SK-N-SH treated with all-trans-retinoic acid at 6 μM for 48 hours (cell line): Measurements from ENCODE around the gene AUNIP.

ENCODE experiments used
- ATAC-seq: fragments of 200-7000 bp; cut with Tn5 transposase; 3 replicates; pipeline ENCODE4 v1.9.1; 2020; ENCODE audit warnings: mild to moderate bottlenecking, moderate library complexity
- BACH2 ChIP-seq: fragments of 250-450 bp; sonication (Bioruptor Pico); IDR thresholded peaks from 2 replicates; pipeline ENCODE4 v1.9.0; 2021; ENCODE audit warnings: mild to moderate bottlenecking, borderline replicate concordance
- CREB5 ChIP-seq: fragments of 250-450 bp; sonication (Bioruptor Pico); IDR thresholded peaks from 2 replicates; pipeline ENCODE4 v1.5.1; 2020; ENCODE audit warnings: low read depth, mild to moderate bottlenecking, moderate library complexity
- CSDC2 ChIP-seq: fragments of 250-450 bp; sonication (Bioruptor Pico); IDR thresholded peaks from 2 replicates; pipeline ENCODE4 v1.5.0; 2020; ENCODE audit warnings: mild to moderate bottlenecking, moderate library complexity
- CSRNP3 ChIP-seq: fragments of 250-450 bp; sonication (Bioruptor Pico); IDR thresholded peaks from 2 replicates; pipeline ENCODE4 v1.5.1; 2021; ENCODE audit warnings: mild to moderate bottlenecking, moderate library complexity
- ESRRG ChIP-seq: fragments of 250-450 bp; sonication (Bioruptor Pico); IDR thresholded peaks from 2 replicates; pipeline ENCODE4 v1.6.1; 2021; ENCODE audit warnings: mild to moderate bottlenecking
- GLIS3 ChIP-seq: fragments of 250-450 bp; sonication (Bioruptor Pico); IDR thresholded peaks from 2 replicates; pipeline ENCODE4 v1.5.0; 2020; ENCODE audit warnings: mild to moderate bottlenecking, moderate library complexity
- ISL1 ChIP-seq: fragments of 250-450 bp; sonication (Bioruptor Pico); IDR thresholded peaks from 2 replicates; pipeline ENCODE4 v2.1.2; 2022; ENCODE audit warnings: mild to moderate bottlenecking, moderate library complexity
- OSR1 ChIP-seq: fragments of 250-450 bp; sonication (Bioruptor Pico); IDR thresholded peaks from 2 replicates; pipeline ENCODE4 v1.8.0; 2022; ENCODE audit warnings: moderate library complexity, mild to moderate bottlenecking, inconsistent platforms
- PATZ1 ChIP-seq: fragments of 250-450 bp; sonication (Bioruptor Pico); IDR thresholded peaks from 2 replicates; pipeline ENCODE4 v1.8.0; 2020; ENCODE audit warnings: mild to moderate bottlenecking, moderate library complexity, borderline replicate concordance
- POU6F1 ChIP-seq: fragments of 250-450 bp; sonication (Bioruptor Pico); IDR thresholded peaks from 2 replicates; pipeline ENCODE4 v1.8.0; 2021; ENCODE audit warnings: low read depth, mild to moderate bottlenecking, moderate library complexity, borderline replicate concordance
- PPARA ChIP-seq: fragments of 250-450 bp; sonication (Bioruptor Pico); IDR thresholded peaks from 2 replicates; pipeline ENCODE4 v1.5.0; 2020; ENCODE audit warnings: mild to moderate bottlenecking, borderline replicate concordance
- RARB ChIP-seq: fragments of 250-450 bp; sonication (Bioruptor Pico); IDR thresholded peaks from 2 replicates; pipeline ENCODE4 v1.8.0; 2021; ENCODE audit warnings: mild to moderate bottlenecking, moderate library complexity
- SNAI2 ChIP-seq: fragments of 250-450 bp; sonication (Bioruptor Pico); IDR thresholded peaks from 2 replicates; pipeline ENCODE4 v1.5.0; 2020; ENCODE audit warnings: mild to moderate bottlenecking, moderate library complexity
- TOX ChIP-seq: fragments of 250-450 bp; sonication (Bioruptor Pico); IDR thresholded peaks from 2 replicates; pipeline ENCODE4 v1.8.0; 2021; ENCODE audit warnings: mild to moderate bottlenecking, moderate library complexity, borderline replicate concordance
- TSHZ2 ChIP-seq: fragments of 250-450 bp; sonication (Bioruptor Pico); IDR thresholded peaks from 2 replicates; pipeline ENCODE4 v1.5.0; 2020; ENCODE audit warnings: mild to moderate bottlenecking, moderate library complexity
- ZC3H10 ChIP-seq: fragments of 250-450 bp; sonication (Bioruptor Pico); IDR thresholded peaks from 2 replicates; pipeline ENCODE4 v1.5.1; 2021; ENCODE audit warnings: mild to moderate bottlenecking, moderate library complexity
- ZFP3 ChIP-seq: fragments of 250-450 bp; sonication (Bioruptor Pico); IDR thresholded peaks from 2 replicates; pipeline ENCODE4 v1.5.0; 2020; ENCODE audit warnings: mild to moderate bottlenecking, moderate library complexity
- ZFP30 ChIP-seq: fragments of 450-650 bp; formaldehyde crosslinking; IDR thresholded peaks from 2 replicates; pipeline ENCODE4 v1.5.0; 2022; ENCODE audit warnings: mild to moderate bottlenecking, moderate library complexity
- ZNF565 ChIP-seq: fragments of 450-650 bp; formaldehyde crosslinking; conservative IDR thresholded peaks from 2 replicates; pipeline ENCODE4 v1.5.0; 2020; ENCODE audit warnings: low read depth, mild to moderate bottlenecking, moderate library complexity
- ZNF70 ChIP-seq: fragments of 450-650 bp; formaldehyde crosslinking; IDR thresholded peaks from 2 replicates; pipeline ENCODE4 v1.5.0; 2020; ENCODE audit warnings: mild to moderate bottlenecking, moderate library complexity
- ZNF8 ChIP-seq: fragments of 450-650 bp; formaldehyde crosslinking; IDR thresholded peaks from 2 replicates; pipeline ENCODE4 v1.5.0; 2020; ENCODE audit warnings: mild to moderate bottlenecking, moderate library complexity

AUNIP gene

GRCh38 chr1:25836695-25837094, 22.6 kb downstream of the AUNIP start:
- ATAC-seq = no peak
- no peak for TF ChIP-seq ZNF70 (CRISPR knock-in tag)
- no peak for TF ChIP-seq ZC3H10
- TF ChIP-seq PPARA (CRISPR knock-in tag) = no peak
- TF ChIP-seq ZFP3 (CRISPR knock-in tag) = no peak
- TF ChIP-seq TSHZ2 = no peak
- TF ChIP-seq ESRRG (CRISPR knock-in tag) = no peak
- no peak for TF ChIP-seq PATZ1 (CRISPR knock-in tag)
- TF ChIP-seq GLIS3 (CRISPR knock-in tag) = no peak
- no peak for TF ChIP-seq CSDC2
- no peak for TF ChIP-seq OSR1
- TF ChIP-seq ISL1 (CRISPR knock-in tag) = no peak
- TF ChIP-seq RARB (CRISPR knock-in tag) = no peak
- no peak for TF ChIP-seq SNAI2
- no peak for TF ChIP-seq ZFP30
- no peak for TF ChIP-seq POU6F1 (CRISPR knock-in tag)
- no peak for TF ChIP-seq TOX
- no peak for TF ChIP-seq BACH2
- no peak for TF ChIP-seq ZNF565 (CRISPR knock-in tag)
- TF ChIP-seq ZNF8 (CRISPR knock-in tag) = no peak

- ATAC-seq = no peak
- TF ChIP-seq PPARA (CRISPR knock-in tag) = no peak
- no peak for TF ChIP-seq RARB (CRISPR knock-in tag)
- TF ChIP-seq ZNF70 (CRISPR knock-in tag) = no peak
- no peak for TF ChIP-seq ZNF565 (CRISPR knock-in tag)
- TF ChIP-seq ESRRG (CRISPR knock-in tag) = no peak
- TF ChIP-seq CSRNP3 (CRISPR knock-in tag) = no peak
Measured at GRCh38 chr1:25834894-25835293, 24.4 kb downstream of the AUNIP start.

GRCh38 chr1:25833158-25833557, 26.1 kb downstream of the AUNIP start:
- ATAC-seq = no peak
- TF ChIP-seq CREB5 (no peak), TSHZ2 (no peak), POU6F1 (CRISPR knock-in tag) (no peak), ZC3H10 (no peak), SNAI2 (no peak), ISL1 (CRISPR knock-in tag) (no peak), BACH2 (no peak)
